K562 (cell line): ENCODE results near the gene DLGAP1. TPM values are rescaled to one million over a fixed set of nuclear protein-coding genes. Genes with fewer than 3 reads are reported as not detected.

ENCODE experiments used
- ATAC-seq: fragments of 200-7000 bp; cut with Tn5 transposase; 3 replicates; pipeline ENCODE4 v1.9.1; 2020; ENCODE audit warnings: moderate library complexity
- BruUV-seq: library from RNA; stranded (reverse); fragments of 400-500 nt; replicated peaks from 2 replicates; lab custom pipeline; 2021; lab: Mats Ljungman, UMichigan
- CTCF ChIA-PET: fragments of 300-600 bp; formaldehyde crosslinking; extraction: SDS; loops from one replicate; lab custom pipeline; 2021; ENCODE audit warnings: low intra/inter-chr PET ratio; lab: Yijun Ruan, JAX
- POLR2A ChIA-PET: fragments of 300-600, 350-650 bp; sonication (Branson Sonifier 250); formaldehyde crosslinking; extraction: SDS; loops from one replicate; lab custom pipeline; 2021; ENCODE audit warnings: antibody characterized with exemption, inconsistent platforms; lab: Yijun Ruan, JAX
- DNase-seq, 4 experiments: peaks; one replicate each; pipeline versions ENCODE4 v3.0.0 to v3.0.0-alpha.2; 2011 to 2018; ENCODE audit warnings: low spot score in 3 of 4, mixed read lengths in 3 of 4; ENCODE audit errors: extremely low read depth in 1 of 4
- FAIRE-seq: peaks from 2 replicates; lab custom pipeline; 2011; peaks lifted over from hg19 to GRCh38; lab: Jason Lieb, UNC
- H2AFZ ChIP-seq: 2 replicates; pipeline ENCODE4 v1.6.0; 2011; ENCODE audit warnings: low read depth, low read length, control low read depth, inconsistent platforms
- H3K27ac ChIP-seq: fragments of 200-600 bp; 3 replicates; pipeline ENCODE4 v1.8.0; 2011; ENCODE audit warnings: low read depth, mild to moderate bottlenecking, control low read depth, inconsistent platforms, low read length, moderate library complexity, mixed read lengths; ENCODE audit errors: extremely low read depth
- H3K27me3 ChIP-seq, 2 experiments: fragments of 300-600 bp in 1 of 2; 2 replicates in 1 of 2; 3 replicates in 1 of 2; pipeline versions ENCODE4 v1.6.0 to v1.8.0; 2011; ENCODE audit warnings: inconsistent platforms in 2 of 2, low read length in 2 of 2, mild to moderate bottlenecking in 1 of 2, mixed read lengths in 1 of 2, moderate library complexity in 1 of 2; ENCODE audit not compliant: control insufficient read depth in 2 of 2, insufficient read depth in 2 of 2
- H3K36me3 ChIP-seq: fragments of 300-600 bp; 3 replicates; pipeline ENCODE4 v1.8.0; 2011; ENCODE audit warnings: mild to moderate bottlenecking, low read length, inconsistent platforms; ENCODE audit not compliant: control insufficient read depth, insufficient read depth
- H3K4me1 ChIP-seq, 2 experiments: fragments of 200-600 bp in 1 of 2; replicated peaks in 1 of 2; 2 replicates in 1 of 2; 3 replicates in 1 of 2; pipeline versions ENCODE4 v1.5.1 to v1.8.0; 2011; ENCODE audit warnings: inconsistent platforms in 2 of 2, low read length in 2 of 2, mild to moderate bottlenecking in 1 of 2, mixed read lengths in 1 of 2, moderate library complexity in 1 of 2; ENCODE audit not compliant: control insufficient read depth in 2 of 2, insufficient read depth in 2 of 2
- H3K4me2 ChIP-seq: 2 replicates; pipeline ENCODE4 v1.6.1; 2011; ENCODE audit warnings: low read length, control low read depth, inconsistent platforms, mixed read lengths; ENCODE audit not compliant: insufficient read depth
- H3K4me3 ChIP-seq: fragments of 200-600 bp; sonication (generic), shearing (Covaris generic); 2 replicates; pipeline ENCODE4 v1.5.1; 2016; ENCODE audit warnings: control low read depth, inconsistent platforms
- H3K79me2 ChIP-seq: fragments of 200-600 bp; 3 replicates; pipeline ENCODE4 v1.8.0; 2011; ENCODE audit warnings: low read length, inconsistent platforms; ENCODE audit not compliant: control insufficient read depth, insufficient read depth
- H3K9ac ChIP-seq, 2 experiments: 2 replicates each; pipeline versions ENCODE4 v1.6.0 to v1.6.1; 2011; ENCODE audit warnings: low read depth in 2 of 2, low read length in 2 of 2, control low read depth in 1 of 2, inconsistent platforms in 1 of 2, mild to moderate bottlenecking in 1 of 2, mixed read lengths in 1 of 2; ENCODE audit not compliant: insufficient read depth in 1 of 2
- H3K9me1 ChIP-seq: one replicate; pipeline ENCODE4 v1.6.0; 2011; ENCODE audit warnings: inconsistent platforms, mild to moderate bottlenecking, low read length, moderate library complexity; ENCODE audit not compliant: control insufficient read depth, insufficient read depth
- H3K9me3 ChIP-seq: replicated peaks from 2 replicates; pipeline ENCODE4 v1.5.1; 2011; ENCODE audit warnings: low read depth, low read length, inconsistent platforms; ENCODE audit not compliant: control insufficient read depth, insufficient read depth
- H4K20me1 ChIP-seq: replicated peaks from 2 replicates; pipeline ENCODE4 v1.6.1; 2011; ENCODE audit warnings: low read length, inconsistent platforms, mixed read lengths; ENCODE audit not compliant: control insufficient read depth, insufficient read depth
- GTF2E2 ChIP-seq: fragments of 200-800 bp; sonication (Bioruptor generic); IDR thresholded peaks from 2 replicates; pipeline ENCODE4 v1.6.1; 2016; ENCODE audit warnings: missing genetic modification characterization, missing compliant biosample characterization
- HOMEZ ChIP-seq: fragments of 250-450 bp; sonication (Bioruptor Pico); IDR thresholded peaks from 2 replicates; pipeline ENCODE4 v1.4.0; 2020; ENCODE audit warnings: mild to moderate bottlenecking, moderate library complexity
- NEUROD1 ChIP-seq: fragments of 150-350 bp; IDR thresholded peaks from 2 replicates; pipeline ENCODE4 v1.6.1; 2014; ENCODE audit warnings: borderline replicate concordance, low read length, low read depth; ENCODE audit not compliant: partially characterized antibody
- U2AF1 ChIP-seq: fragments of 200-400 bp; formaldehyde crosslinking; optimal IDR thresholded peaks from 2 replicates; pipeline ENCODE3; 2017; ENCODE audit warnings: mild to moderate bottlenecking, low read depth, low read length, moderate library complexity
- ZNF644 ChIP-seq: fragments of 200-800 bp; sonication (Bioruptor generic); IDR thresholded peaks from 2 replicates; pipeline ENCODE4 v1.6.1; 2016; ENCODE audit warnings: low read depth, missing genetic modification characterization, missing compliant biosample characterization
- WGBS: fragments of 100-300 bp; shearing (Covaris generic); methylation state at CpG from one replicate; pipeline ENCODE4 v1.1.6; 2016; ENCODE audit warnings: low coverage, mixed read lengths; ENCODE audit not compliant: insufficient coverage; ENCODE audit errors: missing lambda C conversion rate; 5-methylcytosine and 5-hydroxymethylcytosine counted together
- in situ Hi-C: fragments of 300-500 bp; cut with MboI; formaldehyde crosslinking; loops from 4 replicates; pipeline ENCODE4 v1.15.0; 2018; ENCODE audit warnings: inconsistent platforms, mixed read lengths
- intact Hi-C: fragments of 100-400 bp; cut with micrococcal nuclease; formaldehyde crosslinking; loops from 2 replicates; pipeline ENCODE4 v1.14.2; 2022
- polyA plus RNA-seq, 8 experiments: library from polyadenylated mRNA; depleted of rRNA in 4 of 8; stranded (reverse) in 5 of 8; unstranded in 3 of 8; fragments of >200 nt; fragmentation: Nextera tagmentation in 2 of 8; fragmentation: Illumina TruSeq in 1 of 8; extraction: Ambion mirVana in 2 of 8; extraction: Trizol in 1 of 8; gene quantifications; 2 replicates each; pipeline versions ENCODE4 v1.2.1 to v1.2.3, GENCODE V29; 2011 to 2014; ENCODE audit warnings: inconsistent platforms in 1 of 8, missing spikeins in 1 of 8
- total RNA-seq, 7 experiments: library from RNA; depleted of rRNA in 6 of 7; stranded (reverse); fragments of >200 nt in 6 of 7; fragmentation: Illumina TruSeq in 2 of 7; extraction: Trizol in 2 of 7; gene quantifications; 2 replicates each; pipeline versions ENCODE4 v1.2.1 to v1.2.3, GENCODE V29; 2011 to 2021; ENCODE audit warnings: low replicate concordance in 1 of 7
- TF ChIP-seq, protein P1 (sequence below): fragments of 450-650 bp; IDR thresholded peaks from 2 replicates; pipeline ENCODE4 v1.6.1; 2017; ENCODE audit warnings: mild to moderate bottlenecking, moderate library complexity
- TF ChIP-seq, protein P2 (sequence below): fragments of 150-350 bp; conservative IDR thresholded peaks from 2 replicates; pipeline ENCODE4 v1.6.1; 2014; ENCODE audit warnings: low read length
- TF ChIP-seq, protein P3 (sequence below): fragments of 450-650 bp; IDR thresholded peaks from 2 replicates; pipeline ENCODE4 v1.6.1; 2016; ENCODE audit warnings: mild to moderate bottlenecking

The DLGAP1 gene
- total and polyA plus RNA-seq, 9 of the 15 experiments (the other 6 are each of a cell fraction or from before 2014, with no cell fraction given), result 0.04 to 0.22 (median 0.08) TPM

DNA sequence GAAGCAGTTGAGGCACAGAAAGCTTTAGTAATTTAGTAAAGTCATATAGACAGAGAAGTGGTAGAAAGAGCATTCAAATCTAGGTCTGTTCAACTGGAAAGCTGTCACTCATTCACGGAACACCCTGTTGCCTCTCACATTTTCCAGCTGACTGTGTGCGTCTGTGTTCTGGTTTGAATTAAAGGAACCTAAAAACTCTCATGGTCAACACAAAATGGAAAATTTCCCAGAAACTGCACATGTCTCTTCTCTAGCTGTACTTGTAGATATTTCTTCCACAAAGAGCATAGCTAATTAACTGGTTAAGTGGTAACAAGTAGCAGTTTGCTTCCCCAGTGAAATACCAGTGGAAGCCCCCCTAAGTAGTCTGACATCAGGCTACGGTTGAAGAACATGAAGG lies 614.3 kb downstream of the DLGAP1 start:
- no peaks in the 10 kb centered on the region for H3K9me1 ChIP-seq
- no peak overlapping the region for H2AFZ ChIP-seq
- no peak overlapping the region for H3K4me2 ChIP-seq
- TF ChIP-seq, protein P1, sequence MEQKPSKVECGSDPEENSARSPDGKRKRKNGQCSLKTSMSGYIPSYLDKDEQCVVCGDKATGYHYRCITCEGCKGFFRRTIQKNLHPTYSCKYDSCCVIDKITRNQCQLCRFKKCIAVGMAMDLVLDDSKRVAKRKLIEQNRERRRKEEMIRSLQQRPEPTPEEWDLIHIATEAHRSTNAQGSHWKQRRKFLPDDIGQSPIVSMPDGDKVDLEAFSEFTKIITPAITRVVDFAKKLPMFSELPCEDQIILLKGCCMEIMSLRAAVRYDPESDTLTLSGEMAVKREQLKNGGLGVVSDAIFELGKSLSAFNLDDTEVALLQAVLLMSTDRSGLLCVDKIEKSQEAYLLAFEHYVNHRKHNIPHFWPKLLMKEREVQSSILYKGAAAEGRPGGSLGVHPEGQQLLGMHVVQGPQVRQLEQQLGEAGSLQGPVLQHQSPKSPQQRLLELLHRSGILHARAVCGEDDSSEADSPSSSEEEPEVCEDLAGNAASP, result no peak
- TF ChIP-seq NEUROD1, result no peak
- TF ChIP-seq GTF2E2 (tag), result no peak
- no peak for TF ChIP-seq U2AF1
- TF ChIP-seq, protein P2, sequence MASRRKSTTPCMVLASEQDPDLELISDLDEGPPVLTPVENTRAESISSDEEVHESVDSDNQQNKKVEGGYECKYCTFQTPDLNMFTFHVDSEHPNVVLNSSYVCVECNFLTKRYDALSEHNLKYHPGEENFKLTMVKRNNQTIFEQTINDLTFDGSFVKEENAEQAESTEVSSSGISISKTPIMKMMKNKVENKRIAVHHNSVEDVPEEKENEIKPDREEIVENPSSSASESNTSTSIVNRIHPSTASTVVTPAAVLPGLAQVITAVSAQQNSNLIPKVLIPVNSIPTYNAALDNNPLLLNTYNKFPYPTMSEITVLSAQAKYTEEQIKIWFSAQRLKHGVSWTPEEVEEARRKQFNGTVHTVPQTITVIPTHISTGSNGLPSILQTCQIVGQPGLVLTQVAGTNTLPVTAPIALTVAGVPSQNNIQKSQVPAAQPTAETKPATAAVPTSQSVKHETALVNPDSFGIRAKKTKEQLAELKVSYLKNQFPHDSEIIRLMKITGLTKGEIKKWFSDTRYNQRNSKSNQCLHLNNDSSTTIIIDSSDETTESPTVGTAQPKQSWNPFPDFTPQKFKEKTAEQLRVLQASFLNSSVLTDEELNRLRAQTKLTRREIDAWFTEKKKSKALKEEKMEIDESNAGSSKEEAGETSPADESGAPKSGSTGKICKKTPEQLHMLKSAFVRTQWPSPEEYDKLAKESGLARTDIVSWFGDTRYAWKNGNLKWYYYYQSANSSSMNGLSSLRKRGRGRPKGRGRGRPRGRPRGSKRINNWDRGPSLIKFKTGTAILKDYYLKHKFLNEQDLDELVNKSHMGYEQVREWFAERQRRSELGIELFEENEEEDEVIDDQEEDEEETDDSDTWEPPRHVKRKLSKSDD, result no peak
- TF ChIP-seq, protein P3, sequence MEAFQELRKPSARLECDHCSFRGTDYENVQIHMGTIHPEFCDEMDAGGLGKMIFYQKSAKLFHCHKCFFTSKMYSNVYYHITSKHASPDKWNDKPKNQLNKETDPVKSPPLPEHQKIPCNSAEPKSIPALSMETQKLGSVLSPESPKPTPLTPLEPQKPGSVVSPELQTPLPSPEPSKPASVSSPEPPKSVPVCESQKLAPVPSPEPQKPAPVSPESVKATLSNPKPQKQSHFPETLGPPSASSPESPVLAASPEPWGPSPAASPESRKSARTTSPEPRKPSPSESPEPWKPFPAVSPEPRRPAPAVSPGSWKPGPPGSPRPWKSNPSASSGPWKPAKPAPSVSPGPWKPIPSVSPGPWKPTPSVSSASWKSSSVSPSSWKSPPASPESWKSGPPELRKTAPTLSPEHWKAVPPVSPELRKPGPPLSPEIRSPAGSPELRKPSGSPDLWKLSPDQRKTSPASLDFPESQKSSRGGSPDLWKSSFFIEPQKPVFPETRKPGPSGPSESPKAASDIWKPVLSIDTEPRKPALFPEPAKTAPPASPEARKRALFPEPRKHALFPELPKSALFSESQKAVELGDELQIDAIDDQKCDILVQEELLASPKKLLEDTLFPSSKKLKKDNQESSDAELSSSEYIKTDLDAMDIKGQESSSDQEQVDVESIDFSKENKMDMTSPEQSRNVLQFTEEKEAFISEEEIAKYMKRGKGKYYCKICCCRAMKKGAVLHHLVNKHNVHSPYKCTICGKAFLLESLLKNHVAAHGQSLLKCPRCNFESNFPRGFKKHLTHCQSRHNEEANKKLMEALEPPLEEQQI, result no peak
- TF ChIP-seq HOMEZ, result no peak
- TF ChIP-seq ZNF644 (tag), result no peak
- no peak overlapping the region for H3K9ac ChIP-seq
- H3K79me2 ChIP-seq, result no peaks in the 10 kb centered on the region
- peaks cover 2 to 4% of the 10 kb centered on the region in 2 experiments; a peak in 3 of 5 replicates for H3K27me3 ChIP-seq
- no TSS peak for BruUV-seq
- H3K27ac ChIP-seq, result no peak overlapping the region
- in situ Hi-C loops, result no loop called here
- ATAC-seq (no peak), DNase-seq (no peak), FAIRE-seq (no peak)
- H4K20me1 ChIP-seq, result no peaks in the 10 kb centered on the region
- no peaks in the 10 kb centered on the region for H3K9me3 ChIP-seq
- CTCF ChIA-PET, result no interaction called here
- H3K4me1 ChIP-seq, result no peaks in the 10 kb centered on the region
- no peak overlapping the region for H3K4me3 ChIP-seq
- POLR2A ChIA-PET, result interaction anchor here (0.8 to 1.2 kb wide), 3 partner anchors 8 to 19 kb away, joined by 3 to 5 read pairs (median 4); no protein-coding TSS in a partner anchor
- intact Hi-C loops, result no loop called here
- WGBS, result 3% methylated on average over 3 of the region's 3 CpGs
- H3K36me3 ChIP-seq, result no peaks in the 10 kb centered on the region
